IPS-NIHi11 (cell line): Measurements from ENCODE around the gene TMPO.
"Not testable (repeated sequence)": the region's sequence is repeated elsewhere in the genome, so short reads cannot be mapped to it uniquely, and the experiment has no call there.

ENCODE experiments used
- DNase-seq: peaks from one replicate; pipeline ENCODE4 v3.0.0; 2012; ENCODE audit warnings: mixed read lengths, low spot score

The TMPO gene

DNA sequence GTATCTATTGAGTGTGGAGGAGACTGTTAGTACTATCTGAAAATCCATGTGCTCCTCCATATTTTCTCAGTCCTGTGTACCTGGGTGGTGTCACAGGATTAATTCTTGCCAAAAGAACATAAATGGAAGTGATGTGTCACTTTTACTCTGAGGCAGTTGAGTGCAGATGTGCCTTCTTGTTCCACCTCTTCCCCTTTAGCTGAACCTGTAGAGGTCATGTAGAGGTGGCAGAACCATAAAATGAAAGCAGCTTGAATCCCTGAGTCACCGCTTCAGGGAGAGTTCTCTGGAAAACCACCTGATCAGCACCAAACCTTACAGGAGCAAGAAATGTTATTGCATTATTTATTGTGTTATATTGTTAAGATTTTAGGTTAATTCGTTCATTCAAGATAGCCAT, 63.4 kb downstream of the TMPO start:
- no peak for DNase-seq

DNA sequence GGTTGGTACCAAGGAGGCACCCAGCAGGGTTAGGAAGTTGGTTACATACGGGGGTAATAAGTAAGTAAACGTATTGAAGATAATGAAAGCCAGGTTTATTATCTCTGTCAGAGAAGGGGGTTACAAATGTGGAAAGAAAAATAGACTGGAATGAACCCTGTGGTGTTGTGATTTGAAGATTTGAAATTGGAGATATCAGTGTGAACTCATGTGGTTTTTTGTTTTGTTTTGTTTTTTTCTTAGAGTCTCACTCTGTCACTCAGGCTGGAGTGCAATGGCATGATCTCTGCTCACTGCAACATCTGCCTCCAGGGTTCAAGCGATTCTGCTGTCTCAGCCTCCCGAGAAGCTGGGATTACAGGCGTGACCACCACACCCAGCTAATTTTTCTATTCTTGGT, 64.0 kb downstream of the TMPO start:
- no peak for DNase-seq

DNA sequence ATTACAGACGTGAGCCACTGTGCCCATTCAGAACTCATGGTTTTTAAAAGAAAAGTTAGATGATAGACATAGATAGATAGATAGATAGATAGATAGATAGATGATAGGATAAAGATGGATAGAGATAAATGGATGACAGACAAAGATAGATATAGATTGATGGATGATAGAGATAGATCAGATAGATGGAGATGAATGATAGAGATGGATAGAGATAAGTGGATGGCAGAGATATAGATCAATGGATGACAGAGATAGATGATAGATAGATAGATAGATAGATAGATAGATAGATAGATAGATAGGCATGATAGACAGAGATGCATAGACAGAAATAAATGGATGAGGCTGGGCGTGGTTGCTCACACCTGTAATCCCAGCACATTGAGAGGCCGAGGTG, 64.4 kb downstream of the TMPO start:
- DNase-seq: no peak

DNA sequence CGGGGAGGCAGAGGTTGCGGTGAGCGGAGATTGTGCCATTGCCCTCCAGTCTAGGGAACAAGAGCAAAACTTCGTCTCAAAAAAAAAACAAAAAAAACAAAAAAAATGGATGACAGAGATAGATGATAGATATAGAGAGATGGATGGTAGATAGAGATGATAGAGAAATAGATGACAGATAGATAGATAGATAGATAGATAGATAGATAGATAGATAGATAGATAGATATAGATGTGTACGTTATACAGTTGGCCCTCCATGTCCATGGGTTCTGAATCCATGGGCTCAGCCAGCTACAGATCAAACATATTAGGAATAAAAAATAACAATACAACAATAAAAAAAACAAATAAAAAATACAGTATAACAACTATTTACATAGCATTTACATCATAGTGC, 65.3 kb downstream of the TMPO start:
- no peak for DNase-seq

DNA sequence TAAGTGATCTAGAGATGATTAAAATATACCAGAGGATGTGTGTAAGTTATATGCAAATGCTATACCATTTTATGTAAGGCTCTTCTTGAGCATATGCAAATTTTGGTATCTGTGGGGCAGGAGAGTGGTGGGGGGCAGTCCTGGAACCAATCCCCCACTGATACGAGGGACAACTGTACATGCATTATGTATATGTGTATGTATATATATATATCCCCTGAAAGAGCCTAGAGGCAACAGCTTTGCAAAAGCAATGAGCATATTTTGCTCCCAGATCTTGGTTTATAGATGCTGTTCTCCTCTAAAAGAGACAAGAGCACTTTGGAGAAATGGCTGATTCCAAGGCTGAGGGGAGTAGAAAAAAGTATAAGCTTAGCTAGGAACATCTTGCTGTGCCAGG, 65.7 kb downstream of the TMPO start:
- DNase-seq: no peak

DNA sequence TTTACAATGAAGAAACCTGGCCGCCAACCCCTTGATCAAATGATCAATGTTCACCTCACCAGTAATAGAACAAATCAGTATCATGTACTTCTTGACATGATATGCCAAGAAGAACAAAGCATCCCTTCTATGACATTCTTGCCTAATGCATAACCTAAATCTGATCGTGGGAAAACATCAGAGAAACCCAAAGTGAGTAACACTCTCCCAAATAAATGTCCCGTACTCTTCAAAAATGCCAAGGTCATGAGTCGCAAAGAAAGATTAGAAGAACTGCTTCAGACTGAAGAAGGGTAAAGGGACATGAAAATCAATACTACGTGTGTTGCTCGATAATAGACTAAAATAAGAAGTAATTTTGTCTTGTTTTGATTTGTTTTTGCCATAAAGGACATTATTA, 66.7 kb downstream of the TMPO start:
- DNase-seq: no peak

- DNase-seq: no peak
These were observed 71.7 kb downstream of the TMPO start for GRCh38 chr12:98587084-98587483.

- no peak for DNase-seq
These were observed 75.8 kb downstream of the TMPO start for GRCh38 chr12:98591209-98591608.

- no peak for DNase-seq
These were observed 77.5 kb downstream of the TMPO start for GRCh38 chr12:98592825-98593322.

- DNase-seq: peak; percentile 97
These were observed 78.1 kb downstream of the TMPO start, which contains the start of gene SLC25A3 for GRCh38 chr12:98593351-98594049. Gene SLC25A3, plus strand, starts transcription at chr12:98593686. Its CDS starts 293 bp downstream, at chr12:98593979.

DNA sequence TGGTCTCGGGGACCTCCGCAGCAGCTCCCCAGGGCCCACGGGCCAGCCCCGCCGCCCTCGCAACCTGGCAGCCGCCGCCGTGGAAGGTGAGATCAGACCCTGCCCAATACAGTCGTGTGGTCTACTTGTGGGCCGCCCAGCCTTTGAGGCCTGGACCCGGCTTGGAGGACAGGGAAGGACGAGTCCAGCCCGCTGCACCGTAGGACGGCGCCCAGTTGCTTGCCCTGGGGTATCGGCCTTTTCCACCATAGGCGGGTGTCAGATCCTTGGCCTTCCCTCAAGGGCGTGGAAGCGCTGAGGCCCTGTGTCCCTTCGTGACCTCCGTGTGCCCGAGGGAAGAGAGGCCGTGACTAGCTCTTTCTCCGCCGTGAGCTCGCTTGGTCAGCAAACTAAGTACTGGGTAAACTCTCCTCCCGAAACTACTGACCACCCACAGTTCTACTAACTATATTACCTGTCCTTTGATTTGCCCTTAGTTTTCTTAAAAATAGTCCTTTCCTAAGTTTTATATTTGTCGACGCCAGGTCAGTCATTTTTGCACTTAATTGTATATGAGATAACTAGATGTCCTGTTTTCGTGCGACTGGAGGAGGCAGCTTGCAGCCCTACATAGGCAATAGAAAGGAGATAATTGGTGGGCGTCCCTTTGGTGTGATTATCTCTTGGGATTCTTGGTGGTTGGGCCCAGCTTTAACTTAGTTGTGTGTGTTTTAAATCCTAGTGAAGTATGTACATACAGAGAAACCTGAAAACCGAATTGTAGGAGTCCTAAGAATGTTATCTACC, 78.9 kb downstream of the TMPO start:
- no peak for DNase-seq

DNA sequence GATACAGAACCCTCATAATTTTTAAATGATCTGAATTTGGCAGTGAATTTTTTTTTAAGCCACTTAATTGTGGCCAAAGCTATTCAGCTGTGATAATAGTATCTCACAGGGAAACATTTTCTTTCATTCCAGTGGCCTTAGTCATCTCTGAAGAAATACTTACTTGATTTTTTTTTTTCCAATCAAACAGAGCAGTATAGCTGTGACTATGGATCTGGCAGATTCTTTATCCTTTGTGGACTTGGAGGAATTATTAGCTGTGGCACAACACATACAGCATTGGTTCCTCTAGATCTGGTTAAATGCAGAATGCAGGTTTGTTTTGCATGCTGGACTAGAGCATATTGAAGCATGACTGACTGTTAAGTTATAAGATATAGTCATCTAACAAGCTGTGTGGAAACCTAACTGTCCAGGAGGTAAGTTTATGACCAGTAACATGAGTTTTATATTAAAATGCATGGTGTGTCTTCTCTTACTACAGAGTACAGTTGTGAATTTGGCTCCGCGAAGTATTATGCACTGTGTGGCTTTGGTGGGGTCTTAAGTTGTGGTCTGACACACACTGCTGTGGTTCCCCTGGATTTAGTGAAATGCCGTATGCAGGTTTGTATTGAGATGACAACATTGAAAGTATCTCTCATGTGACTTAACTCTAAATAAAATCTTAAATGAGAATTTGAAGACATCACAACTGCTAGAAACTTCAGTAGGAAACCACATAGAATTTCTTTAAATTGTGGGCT, 80.0 kb downstream of the TMPO start:
- no peak for DNase-seq

GRCh38 chr12:98597313-98597712, 81.9 kb downstream of the TMPO start:
- DNase-seq: not testable (repeated sequence)
